HG03066 (cell line): Measurements from ENCODE around the gene CHST5.
"Not testable (repeated sequence)": the region's sequence is repeated elsewhere in the genome, so short reads cannot be mapped to it uniquely, and the experiment has no call there.

Source experiments
- ATAC-seq: cut with Tn5 transposase; IDR thresholded peaks from one replicate; pipeline ENCODE4 v1.9.1; 2021; ENCODE audit warnings: low read depth; ENCODE audit not compliant: unreplicated experiment

CHST5 gene

GRCh38 chr16:75514296-75514695 lies 21.6 kb downstream of the CHST5 start:
- ATAC-seq, result no peak

- no peak for ATAC-seq
These were observed 29.3 kb downstream of the CHST5 start for GRCh38 chr16:75506574-75506973.

- ATAC-seq, result no peak
These were observed 29.8 kb downstream of the CHST5 start for GRCh38 chr16:75506107-75506506.

- ATAC-seq, result no peak
These were observed 32.1 kb downstream of the CHST5 start for GRCh38 chr16:75503801-75504200.

- no peak for ATAC-seq
These were observed 32.8 kb downstream of the CHST5 start for GRCh38 chr16:75502916-75503605.

GRCh38 chr16:75501820-75502219 lies 34.1 kb downstream of the CHST5 start:
- not testable (repeated sequence) for ATAC-seq

DNA sequence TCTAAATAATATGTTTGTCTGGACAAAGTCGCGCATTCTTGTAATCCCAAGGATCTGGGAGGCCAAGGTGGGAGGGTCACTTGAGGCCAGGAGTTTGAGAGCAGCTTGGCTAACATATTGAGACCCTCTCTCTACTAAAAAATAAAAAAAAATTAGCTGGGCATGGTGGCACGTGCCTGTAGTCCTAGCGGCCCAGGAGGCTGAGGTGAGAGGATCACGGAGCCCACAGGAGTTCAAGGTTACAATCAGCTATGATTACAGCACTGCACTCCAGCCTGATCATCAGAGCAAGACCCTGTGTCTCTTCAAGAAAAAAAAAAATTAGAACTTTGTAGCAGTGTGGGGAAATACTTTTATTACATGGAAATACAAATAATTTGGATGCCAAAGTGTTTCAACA lies 34.5 kb downstream of the CHST5 start:
- ATAC-seq, result no peak

- ATAC-seq, result not testable (repeated sequence)
These were observed 37.1 kb downstream of the CHST5 start for GRCh38 chr16:75498605-75499322.

- ATAC-seq, result no peak
These were observed 38.4 kb downstream of the CHST5 start for GRCh38 chr16:75497558-75497957.

GRCh38 chr16:75495076-75495674 lies 40.7 kb downstream of the CHST5 start, which contains the start of gene CHST6:
CHST6 (minus strand) TSS chr16:75495441; CDS start chr16:75479828, 15,613 bp downstream.
- peak; percentile 63 for ATAC-seq

DNA sequence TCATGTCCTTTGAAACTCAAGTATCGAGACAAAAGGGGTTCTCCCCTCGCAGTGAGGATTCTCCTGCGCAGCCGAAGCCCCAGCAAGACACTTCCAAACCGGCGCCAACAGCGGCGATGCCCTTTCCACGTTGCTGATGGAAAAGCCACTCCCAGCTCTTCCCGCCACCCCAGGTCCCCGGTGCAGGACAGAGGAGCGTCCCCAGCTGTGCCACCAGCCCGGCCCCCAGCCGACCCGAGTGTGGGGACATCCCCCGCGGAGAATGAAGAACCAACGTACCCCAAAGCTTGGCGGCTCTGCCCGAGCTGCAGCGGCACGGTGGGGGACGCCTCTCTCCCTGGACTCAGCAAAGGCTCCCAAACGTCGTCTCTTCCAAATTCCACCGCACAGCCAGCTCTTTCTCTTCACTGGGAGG lies 41.2 kb downstream of the CHST5 start:
- ATAC-seq, result no peak

- no peak for ATAC-seq
These were observed 41.7 kb downstream of the CHST5 start for GRCh38 chr16:75494184-75494583.

DNA sequence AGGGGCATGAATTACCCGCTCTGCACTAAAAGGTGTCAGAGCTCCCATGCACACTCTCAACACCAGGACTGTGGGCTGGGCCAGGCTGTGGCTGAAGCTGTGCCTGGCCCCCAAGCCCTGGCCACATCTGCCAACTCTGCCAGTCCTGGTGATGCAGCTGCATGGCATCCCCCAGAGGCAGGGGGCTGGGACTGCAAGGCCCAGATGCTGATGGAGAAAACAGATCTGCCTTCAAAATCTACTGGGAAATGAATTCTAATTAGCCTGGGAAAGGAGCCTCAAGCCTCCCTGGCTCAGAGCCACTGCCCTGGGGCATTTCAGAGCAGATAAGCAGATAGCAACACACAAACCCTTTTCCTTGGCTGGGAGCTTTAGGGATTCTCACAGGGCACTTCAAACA lies 44.0 kb downstream of the CHST5 start:
- no peak for ATAC-seq

DNA sequence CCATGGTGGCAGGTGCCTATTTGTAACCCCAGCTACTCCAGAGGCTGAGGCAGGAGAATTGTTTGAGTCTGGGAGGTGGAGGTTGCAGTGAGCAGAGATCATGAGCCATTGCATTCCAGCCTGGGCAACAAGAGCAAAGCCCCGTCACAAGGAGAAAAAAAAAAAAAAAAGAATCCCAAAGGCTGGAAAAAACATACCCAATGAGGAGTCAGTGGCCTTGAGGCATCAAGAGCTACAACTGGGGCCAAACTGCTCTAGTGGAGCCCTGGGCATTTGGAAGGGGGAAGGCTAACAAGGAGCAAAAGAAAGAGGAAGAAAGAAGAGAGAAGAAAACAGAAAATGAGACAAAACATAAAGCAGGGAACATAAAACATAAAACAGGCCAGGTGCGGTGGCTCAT lies 47.6 kb downstream of the CHST5 start:
- no peak for ATAC-seq

DNA sequence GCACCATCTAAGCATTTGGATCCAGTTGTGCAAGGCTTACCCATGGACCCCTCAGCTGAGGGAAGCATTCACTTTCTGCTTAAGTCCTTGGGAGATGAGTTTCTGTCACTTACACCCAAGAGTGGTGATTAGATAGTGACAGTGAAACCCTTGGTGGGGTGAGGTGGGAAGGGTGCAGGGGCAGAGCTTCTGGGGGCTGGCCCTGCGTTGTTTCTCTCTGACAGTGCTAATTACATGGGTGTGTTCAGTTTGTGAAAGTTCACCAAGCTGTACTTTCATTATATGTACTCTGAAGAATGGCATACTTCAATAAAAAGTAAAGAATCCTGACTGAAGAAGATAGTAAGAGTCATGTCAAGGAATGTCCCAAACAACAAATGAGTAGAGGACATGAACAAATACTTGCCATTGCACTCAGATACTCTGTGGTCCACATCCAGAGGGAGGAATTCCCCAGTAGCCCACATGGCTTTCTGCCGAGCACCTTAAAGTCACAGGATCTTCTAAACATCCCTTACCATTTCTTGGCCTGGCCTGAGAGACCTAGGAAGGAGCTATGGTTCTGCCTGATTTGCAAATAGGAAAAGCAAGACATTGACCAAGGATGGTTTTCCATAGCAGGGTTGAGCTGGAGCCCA lies 49.1 kb downstream of the CHST5 start:
- peak; percentile 48 for ATAC-seq

DNA sequence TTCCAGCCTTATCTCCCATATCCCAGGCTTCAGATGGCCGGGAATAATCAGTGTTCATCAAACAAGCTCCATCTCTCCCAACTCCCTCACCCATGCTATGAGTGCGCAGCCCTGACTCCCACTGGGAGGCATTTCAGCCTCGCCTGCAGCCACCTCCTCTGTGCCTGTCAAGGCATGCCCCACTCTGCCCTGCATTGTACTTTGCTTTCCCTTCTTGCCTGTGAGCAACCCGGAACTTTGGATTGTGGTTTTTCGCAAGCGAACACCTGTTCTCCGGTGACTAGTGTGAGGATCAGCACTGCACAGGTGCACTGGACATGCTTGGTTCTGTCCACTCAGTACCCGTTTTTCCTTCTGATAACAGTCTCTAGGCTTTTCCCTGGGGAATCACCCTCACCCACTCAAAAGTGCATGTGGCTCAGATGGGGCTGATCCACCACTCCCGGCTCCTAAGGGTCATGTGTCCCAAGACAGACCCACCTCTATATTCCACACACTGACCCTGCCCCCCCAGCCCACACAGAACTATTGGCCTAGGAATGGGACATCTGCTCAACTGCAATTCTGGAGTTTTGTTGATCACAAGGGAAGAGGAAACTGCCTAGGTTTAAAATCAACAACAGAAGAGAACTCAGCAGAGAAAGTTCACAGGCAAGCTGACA lies 49.8 kb downstream of the CHST5 start:
- no peak for ATAC-seq

DNA sequence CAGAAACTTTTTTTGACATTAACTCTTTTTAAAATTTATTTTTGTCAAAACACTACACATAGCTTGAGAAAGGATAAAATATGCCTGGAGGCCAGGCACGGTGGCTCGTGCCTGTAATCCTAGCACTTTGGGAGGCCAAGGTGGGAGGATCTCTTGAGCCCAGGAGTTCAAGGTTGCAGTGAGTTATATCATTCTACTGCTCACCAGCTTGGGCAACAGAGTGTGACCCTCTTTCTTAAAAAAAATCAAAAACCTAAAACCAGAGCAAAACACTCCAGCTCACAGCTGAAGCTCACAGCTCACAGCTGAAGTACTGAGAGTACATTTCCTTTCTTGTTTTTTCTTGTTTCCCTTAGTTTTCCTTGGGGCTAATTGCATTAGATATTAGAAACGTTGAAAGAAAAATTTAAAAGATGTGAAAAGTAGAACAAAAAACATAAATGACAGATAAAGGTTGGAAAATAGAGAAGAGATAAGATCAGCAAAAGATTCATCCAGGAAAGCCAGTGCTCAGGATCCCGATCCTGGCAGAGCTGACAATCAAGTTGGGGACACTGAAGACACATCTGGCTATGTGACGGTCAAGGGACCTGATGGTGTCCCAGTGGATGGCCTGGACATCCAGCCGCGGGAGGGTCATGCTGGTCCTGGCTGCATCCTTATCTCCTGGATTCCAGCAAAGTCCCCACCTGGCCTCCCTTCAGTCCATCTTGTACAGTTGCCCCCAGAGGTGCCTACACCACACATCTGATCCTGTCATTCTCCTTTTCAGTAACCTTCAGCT lies 50.5 kb downstream of the CHST5 start:
- peak; percentile 56 for ATAC-seq

GRCh38 chr16:75483222-75483621 lies 52.7 kb downstream of the CHST5 start:
- no peak for ATAC-seq

DNA sequence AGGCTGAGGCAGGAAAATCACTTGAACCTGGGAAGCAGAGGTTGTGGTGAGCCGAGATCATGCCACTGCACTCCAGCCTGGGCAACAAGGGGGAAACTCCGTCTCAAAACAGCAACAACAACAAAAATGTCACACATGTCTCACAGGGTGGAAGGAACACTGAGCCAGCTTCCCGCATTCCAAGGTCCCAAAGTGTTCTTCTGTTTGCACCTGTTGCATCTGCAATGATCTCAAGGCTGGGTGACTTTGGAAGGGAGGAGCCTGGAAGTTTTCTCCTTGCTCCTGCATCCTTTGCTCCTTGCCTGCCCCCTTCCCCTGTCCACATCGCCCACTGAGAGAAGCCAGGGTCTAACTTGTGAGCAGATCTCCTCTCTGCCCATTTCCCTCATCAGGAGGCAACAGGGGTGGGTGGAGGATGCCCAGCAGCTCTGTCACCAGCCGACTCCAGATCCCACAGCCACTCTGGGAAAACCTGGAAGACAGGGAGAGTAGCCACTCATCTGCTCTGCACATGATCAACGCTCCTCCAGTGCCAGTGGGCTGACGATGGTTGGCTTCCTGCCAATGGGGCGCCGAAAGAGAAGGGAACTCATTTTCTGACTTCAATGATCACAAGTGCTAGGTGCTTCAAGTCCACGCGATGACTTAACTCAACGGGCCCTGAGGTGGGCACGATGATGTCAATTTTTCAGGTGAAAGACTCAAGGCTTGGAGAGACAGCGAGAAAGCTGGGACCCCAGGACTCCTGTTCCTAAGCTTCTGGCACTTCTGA lies 53.3 kb downstream of the CHST5 start:
- ATAC-seq, result no peak
